ENCODE measurements around the gene SLC1A7.

The SLC1A7 gene

DNA sequence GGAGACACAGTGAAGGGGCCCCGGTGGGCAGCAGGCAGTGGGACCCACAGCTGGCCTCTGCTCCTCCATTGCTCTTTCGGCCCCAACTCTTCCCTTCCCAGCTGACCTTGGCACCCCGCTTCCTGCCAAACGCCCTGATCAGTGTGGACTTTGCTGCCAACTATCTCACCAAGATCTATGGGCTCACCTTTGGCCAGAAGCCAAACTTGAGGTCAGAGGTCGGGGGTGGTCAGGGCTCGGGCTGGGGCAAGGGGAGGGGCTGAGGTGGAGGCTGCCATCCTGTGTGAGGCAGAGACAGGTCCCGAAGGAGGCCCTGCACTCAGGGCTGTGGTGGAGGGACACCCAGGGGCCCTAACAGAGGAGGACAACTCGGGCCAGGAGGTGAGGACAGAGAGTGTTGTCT is 66.7 kb downstream of the SLC1A7 start:
- DNase-seq (ENCODE audit: low read depth), result no peak

DNA sequence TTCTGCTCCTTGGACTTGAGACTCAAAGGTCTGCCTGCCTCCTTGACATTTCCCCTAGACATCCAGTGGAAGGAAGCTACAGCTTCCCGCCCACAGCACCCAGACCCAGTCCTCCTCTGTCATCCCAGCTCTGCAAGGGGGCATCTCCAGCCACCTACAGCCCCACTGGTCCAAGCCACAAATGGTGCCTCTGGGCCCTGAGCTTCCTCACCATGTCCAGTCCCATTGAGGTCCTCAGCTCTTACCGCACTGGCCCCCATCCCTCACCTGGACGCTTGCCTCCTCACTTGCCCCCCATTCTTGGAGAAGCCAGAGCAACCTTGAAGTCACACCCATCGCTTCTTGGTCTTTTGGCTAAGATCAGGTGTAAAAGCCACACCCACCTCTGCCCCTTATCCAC is 67.2 kb downstream of the SLC1A7 start:
- DNase-seq (ENCODE audit: low read depth), result no peak

DNA sequence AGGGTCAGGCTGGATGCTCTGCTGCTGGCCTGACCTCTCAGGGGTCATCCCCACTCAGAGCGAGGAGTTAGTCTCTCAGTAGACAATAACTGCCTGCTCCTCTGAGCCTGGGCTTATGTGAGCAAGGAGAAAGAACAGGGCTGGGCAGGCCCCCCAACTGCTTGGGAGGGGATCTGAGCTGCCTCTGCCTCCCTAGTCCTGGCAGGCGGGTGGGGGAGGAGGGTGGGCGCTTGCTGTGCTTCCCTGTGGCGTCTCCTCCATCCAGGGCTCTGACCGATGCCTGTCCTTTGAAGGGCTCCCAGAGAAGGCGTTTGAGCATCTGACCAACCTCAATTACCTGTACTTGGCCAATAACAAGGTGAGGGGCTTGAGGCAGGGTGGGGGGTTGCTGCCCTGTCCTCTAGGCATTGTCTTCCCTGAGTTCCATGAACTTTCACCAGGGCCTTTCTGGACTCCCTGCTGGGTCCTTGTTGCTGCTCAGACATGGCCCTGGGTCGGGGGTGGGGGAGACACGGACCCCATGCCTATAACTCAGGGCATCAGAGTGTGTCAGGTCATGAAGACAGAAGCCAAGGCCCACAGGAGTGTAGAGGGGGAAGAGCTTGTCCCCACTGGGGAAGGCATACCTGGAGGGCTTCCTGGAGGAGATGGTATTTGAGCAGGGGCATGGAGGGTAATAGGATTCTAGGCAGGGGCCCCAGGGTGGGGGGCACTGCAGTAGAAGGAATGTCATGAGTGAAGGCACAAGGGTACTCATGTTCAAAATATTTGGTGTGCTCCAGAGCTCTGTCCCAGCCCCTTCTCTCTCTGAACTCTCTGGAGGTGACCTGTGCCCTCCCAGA is 67.9 kb downstream of the SLC1A7 start:
- DNase-seq (ENCODE audit: low read depth), result no peak

DNA sequence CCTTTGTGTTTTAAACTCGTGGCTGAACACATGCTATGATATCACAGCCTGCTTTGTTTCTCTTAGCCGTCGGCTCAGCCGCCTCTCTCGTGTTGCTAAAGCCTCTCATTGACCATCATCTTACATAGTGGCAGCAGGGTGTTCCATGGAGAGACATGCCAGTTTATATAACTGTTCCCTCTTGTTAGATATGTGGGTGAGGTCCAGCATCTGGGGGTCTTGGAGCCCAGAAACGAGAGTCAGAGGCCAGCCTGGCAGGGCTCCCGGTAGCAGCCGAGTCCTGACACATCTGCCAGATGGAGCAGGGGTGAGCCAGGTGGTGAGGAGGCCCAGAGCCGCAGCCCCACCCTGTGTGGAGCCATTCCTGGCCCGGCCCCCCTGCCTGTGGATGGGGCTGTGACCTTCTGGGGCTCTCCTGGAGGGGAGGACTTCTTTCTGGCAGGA is 68.5 kb downstream of the SLC1A7 start:
- no peak for DNase-seq (ENCODE audit: low read depth)

DNA sequence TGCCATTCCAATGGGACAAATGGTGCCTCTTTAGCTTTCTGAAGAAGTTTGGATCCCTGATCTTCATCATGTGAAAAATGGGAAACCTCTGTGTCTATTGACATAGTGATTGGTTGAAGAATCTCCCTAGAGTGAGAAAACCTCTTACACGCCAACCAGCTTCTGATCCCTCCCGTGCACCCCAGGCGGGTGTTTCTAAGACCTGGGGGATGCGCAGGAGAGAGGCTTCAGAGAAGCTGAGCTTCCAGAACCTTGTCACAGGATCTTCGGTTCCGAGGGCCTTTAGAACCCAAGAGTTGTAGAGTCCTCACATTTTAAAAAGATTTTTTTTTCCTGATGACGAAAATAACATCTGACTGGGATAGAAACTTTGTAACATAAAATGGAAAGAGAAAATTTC is 69.2 kb downstream of the SLC1A7 start:
- no peak for DNase-seq (ENCODE audit: low read depth)

DNA sequence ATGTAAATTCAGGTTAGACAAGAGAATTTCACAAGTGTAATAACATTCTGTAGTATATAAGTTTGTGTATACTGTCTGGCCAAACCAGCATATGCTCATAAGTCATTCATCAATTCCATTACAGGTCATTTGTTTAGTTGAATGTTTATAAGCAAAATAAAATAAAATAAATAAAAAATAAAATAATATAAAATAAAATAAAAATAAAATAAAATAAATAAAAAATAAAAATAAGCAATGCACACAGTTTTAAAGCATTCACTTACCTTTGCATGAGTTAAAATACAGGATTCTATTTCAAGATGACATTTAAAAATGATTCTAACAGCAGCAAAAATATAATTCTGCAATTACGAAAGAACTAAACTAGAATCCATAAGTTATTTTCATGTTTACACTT is 70.5 kb downstream of the SLC1A7 start:
- DNase-seq (ENCODE audit: low read depth), result no peak

DNA sequence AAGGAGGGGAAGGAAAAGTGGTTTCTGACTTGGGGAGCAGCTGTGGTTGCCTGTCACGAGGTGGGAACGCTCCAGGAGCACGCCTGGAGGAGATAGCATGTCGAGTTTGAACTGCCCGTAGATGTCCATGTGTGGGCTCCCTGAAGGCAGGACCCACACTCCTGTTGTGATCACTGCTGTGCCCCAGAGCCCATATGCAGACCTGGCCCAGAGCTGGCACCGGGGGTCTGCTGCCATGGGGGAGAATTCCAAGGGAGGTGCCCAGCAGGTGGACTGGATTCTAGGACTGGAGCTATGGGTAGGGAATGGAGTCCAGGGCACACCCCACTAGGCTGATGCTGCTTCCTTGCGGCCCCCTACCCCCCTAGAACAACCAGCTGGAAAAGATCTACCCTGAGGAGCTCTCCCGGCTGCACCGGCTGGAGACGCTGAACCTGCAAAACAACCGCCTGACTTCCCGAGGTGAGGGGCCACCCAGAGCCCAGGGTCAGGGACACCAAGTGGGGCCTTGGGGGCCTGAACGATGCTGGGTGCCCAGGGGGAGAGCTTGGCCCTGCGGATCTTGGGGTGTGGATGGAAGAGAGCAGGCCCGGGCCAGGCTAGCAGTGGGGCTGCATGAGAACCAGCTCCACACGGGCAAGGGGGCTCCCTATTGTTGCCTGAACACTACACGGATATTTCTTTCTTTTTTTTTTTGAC is 71.1 kb downstream of the SLC1A7 start:
- no peak for DNase-seq (ENCODE audit: low read depth)

DNA sequence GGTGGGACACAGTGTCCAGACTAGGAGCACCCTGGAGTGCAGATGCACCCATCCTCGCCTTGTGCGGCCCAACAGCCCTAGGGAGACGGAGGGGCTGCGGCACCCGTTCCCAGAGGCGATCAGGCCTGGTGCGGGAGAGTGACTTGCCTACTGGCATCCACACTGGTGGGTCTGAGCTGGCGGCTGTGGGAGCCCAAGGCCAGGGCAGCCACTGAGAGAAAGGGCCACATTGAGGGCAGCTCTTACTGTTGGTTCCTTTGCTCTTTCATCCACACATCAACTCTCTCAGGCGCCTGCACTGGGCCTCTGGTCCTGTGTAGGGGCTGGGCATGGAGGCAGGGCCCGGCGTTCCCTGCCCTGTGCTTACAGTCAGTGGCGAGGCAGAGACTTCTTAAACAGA is 71.8 kb downstream of the SLC1A7 start:
- no peak for DNase-seq (ENCODE audit: low read depth)

DNA sequence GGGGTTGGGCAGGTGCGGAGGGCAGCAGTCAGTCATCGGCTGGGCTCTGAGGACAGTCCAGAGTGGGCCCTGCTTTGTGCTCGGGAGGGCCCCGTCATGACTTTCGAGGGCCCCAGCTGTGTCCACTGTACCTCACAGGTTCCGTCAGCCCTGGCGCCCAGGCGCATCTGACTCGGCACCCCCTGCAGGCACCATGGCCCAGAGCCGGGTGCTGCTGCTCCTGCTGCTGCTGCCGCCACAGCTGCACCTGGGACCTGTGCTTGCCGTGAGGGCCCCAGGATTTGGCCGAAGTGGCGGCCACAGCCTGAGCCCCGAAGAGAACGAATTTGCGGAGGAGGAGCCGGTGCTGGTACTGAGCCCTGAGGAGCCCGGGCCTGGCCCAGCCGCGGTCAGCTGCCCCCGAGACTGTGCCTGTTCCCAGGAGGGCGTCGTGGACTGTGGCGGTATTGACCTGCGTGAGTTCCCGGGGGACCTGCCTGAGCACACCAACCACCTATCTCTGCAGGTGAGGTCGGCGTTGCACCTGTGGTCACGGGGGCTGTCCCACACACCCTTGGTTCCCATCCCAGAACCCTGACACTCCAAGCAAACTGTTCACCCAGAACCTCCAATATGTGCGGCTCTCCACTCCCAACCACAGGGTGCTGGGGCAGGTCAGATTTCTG is 72.6 kb downstream of the SLC1A7 start:
- DNase-seq (ENCODE audit: low read depth), result no peak

DNA sequence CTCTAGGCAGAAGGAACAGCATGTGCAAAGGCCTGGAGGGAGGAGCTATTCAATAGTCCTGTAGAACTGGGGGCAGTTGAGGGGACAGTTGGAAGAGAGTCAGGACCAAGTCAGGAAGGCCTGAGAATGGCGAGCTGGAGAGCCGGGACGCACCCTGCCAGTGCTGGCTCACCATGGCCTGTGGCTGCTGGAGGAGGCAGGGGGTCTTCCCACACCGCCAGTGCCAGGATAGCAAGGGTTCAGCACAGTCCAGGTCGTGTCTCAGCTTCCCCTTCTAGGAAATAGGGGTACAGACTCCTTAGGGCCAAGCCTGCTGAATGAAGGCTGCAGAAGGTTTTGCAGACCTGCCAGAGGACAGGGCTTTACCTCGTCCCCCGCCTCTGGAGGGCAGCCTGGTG is 73.2 kb downstream of the SLC1A7 start:
- DNase-seq (ENCODE audit: low read depth), result no peak

DNA sequence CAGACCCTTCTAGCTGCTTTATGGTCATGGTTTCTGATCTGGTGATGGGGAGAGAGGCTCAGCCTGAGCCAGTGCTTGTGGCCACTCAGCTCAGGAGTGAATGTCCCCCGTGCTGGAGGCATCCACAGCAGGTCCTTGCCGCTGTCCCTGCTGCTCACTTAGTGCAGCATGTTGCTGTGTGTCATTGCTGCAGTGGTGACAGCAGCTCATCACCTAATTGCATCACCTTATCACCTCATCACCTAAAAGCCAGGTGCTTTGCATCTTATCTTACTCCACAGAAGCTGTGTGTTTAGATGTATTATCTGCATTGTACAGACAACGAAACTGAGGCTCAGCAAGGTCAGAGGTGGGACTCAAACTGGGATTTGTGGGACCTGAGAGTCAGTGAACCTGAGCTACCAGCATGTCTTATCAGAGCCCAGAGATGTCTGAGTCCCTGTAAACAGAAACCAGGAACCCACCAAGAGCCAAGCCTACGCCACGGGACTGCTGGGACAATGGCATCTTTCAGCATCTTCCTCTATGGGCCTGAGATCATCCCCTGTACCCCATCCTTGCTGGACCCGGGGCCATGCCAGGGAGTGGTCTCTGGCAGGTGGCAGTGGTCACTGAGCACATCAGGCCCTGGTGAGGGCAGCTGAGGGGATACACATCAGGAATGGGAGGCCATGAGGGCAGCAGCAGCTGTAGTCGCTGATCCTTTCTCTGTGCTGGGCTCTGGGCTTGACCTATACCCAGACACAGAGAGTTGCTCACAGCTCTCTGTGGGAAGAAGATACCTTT is 73.9 kb downstream of the SLC1A7 start:
- DNase-seq (ENCODE audit: low read depth), result no peak

DNA sequence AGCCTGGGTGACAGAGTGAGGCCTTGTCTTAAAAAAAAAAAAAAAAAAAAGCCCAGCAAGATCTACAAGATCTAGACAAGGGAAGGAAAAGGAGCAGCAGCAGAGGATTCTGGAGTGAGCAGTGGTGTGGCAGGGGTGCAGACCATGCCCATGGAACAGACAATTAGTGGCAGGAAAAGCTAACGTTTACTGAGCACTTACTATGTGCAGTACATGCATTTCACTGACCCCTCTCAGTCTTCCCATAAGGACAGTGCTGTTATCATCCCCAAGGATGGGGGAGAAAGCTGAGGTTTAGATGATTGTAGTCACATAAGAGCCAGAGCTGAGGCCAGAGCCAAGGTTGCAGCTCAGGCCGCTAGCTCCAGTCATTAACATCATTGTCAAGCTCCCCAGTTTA is 74.6 kb downstream of the SLC1A7 start:
- DNase-seq (ENCODE audit: low read depth), result no peak

DNA sequence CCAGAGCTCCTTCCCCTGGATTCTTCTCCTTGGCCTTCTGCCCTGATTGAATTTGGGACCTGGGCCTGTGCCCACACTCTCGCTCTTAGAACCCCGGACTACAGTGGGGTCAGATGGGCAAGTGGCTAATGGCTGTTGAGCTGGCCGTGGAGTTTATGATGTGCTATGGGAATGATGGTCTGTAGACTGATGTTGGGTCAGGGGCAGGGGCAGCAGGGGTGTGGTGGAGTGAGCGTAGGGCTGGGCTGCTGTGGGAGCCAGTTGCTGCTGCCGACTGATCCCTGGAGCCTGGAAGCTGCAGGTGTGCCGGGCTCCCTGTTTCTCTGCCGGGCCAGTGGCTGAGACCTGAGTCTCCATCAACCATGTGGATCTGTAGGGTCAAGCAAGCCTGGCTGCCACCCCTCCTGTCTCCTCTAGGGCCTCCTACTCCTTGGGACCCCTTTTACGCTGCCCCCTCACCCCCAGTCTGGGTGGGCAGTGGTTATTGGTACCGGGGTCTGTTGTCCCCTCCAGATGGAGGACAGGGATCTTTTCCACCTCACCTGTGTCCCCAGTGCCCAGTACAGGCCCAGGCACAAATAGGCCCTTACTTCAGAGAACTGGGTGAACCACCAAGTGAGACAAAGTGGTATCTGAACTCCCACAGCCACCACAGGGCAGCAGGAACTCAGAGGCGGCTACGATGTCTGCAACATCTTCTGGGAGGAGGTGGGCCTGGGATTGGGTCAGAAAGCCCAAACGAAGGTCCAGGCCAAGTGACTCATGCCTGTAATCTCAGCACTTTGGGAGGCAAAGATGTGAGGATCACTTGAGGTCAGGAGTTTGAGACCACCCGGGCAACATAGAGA is 75.3 kb downstream of the SLC1A7 start:
- no peak for DNase-seq (ENCODE audit: low read depth)

DNA sequence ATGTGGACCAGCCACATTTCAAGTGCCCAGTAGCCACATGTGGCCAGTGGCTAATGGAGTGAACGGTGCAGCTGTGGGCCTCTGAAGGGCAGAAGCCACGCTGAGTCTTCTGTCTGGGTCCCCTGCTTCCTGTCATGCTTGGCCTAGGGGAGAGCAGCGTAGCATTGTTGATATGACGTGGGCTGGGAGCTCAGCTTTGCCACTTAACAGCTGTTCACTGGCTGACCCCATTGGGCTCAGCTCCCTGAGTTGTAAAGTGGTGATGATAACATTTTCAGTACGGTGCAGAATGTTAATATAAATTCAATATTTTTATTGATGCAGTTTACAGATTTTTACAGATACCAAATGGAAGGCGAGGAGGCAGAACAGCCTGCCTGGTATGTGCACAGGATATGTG is 76.0 kb downstream of the SLC1A7 start:
- no peak for DNase-seq (ENCODE audit: low read depth)

DNA sequence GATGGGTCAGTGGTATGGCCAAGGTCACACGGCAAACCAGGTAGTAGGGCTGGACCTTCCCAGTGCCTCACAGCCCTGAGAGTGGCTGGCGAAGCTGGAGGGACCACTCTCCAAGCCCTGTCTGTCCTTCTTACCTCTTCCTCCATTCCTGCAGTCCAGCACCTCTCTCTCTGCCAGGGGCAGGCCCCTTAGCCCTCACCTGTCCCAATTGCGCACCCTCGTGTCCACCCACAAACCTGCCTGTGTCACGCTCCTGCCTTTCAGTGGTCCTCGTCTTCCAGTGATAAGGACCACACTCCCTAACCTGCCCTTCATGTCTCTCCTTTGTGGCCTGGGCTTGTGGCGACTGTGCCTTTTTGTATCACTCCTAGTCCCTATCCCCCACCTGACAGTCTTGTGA is 77.0 kb downstream of the SLC1A7 start:
- no peak for DNase-seq (ENCODE audit: low read depth)

DNA sequence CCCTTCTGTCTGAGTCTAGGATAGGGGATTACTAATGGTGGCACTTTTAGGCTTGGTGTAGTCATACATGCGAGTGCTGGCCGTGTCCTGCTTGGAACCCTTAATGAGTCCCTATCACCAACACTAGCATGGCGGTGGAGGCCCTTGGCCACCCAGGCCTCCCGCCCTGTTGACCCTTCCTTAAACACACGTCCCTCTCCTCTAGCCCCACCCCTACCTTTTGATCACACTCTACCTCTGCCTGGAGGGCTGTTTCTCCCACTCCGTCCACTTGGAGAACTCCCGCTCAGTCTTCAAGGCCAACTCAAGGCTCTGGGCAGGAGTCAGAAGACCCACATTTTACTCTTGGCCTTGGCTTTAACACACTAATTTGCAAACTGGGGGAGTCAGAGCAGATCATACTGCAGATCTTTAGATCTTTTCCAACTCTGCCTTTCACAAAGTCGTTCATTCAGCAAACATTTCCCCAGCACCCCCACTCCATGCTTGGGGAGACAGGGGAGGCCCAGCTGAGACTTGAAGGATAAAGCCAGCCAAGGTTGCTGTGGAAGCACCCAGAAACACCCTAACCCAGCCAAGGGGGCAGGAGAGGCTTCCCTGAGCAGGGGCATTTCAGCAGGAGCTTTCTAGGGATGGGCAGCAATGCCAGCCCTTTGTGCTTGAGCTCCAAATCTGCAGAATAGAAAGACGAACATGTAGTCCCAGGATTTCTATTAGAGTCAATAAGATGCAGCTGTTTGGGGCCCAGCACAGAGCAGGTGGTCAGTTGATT is 78.5 kb downstream of the SLC1A7 start:
- no peak for DNase-seq (ENCODE audit: low read depth)

DNA sequence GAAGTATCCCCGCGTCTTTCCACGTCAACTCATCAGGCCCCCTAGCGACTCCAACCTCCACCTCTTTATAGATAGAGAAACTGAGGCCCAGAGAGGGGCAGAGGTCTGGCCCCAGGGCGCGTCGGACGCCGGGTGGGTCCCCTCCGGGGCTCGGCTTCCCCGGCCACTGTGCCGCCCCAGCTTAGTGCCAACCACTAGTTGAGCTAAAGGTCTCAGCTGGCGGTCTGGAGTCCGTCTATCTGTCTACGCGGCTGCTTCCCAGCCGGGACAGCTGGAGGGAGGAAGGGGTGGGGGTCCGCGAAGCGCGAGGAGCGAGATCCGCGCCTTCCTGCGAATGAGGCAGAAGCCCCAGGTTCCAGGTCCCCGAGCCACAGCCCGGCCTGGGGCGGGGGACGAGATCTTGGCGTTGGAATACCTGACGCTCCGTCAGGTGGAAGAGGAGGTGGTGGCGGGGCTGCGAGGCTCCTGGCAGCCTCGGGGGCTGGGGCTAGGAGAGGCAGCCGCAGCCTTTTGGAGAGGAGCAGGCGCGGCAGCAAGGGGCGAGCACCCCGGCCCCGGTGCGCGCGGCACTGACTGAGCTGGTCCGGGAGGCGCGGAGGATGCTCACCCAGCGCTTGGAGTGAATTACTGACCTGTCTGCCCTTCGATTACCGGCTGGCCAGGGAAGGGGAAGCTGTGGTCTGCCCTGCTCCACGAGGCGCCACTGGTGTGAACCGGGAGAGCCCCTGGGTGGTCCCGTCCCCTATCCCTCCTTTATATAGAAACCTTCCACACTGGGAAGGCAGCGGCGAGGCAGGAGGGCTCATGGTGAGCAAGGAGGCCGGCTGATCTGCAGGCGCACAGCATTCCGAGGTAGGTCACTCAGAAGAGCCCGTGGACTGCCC is 79.5 kb downstream of the SLC1A7 start:
- no peak for DNase-seq (ENCODE audit: low read depth)

DNA sequence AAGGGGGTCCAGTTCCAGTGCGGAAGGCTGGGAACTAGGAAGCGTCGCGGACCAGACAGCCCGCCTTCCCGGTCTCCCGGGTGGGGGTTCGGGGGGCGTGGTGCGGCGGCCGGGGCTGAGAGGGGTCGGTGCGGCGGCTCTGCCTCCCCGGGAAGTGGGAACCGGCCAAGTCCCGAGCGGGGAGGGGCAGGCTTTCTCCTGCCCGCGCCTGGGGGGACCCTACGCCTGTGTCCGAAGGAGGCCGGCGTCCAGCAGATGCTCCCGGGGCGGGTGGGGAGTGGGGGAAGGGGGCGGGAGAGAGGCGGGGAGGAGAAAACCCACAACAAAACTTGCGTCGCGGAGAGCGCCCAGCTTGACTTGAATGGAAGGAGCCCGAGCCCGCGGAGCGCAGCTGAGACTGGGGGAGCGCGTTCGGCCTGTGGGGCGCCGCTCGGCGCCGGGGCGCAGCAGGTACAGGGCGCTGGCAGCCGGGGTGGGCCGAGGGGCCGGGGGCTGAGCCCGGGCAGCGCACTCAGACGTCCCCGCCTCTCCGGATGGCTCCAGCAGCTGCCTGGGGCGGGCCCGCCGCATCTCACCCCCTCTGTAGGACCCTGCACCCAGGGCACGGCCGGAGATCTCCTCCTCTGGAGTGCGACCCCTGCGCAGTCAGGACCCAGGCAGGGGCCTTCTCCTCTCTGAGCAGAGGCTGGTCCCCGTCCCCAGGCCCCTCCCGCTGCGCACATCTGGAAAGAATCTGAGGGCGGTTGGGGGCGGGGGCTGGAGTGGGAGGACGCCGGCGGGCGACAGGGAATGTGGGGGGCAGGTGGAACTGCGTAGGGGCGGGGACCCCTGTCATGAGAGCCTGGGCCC is 80.4 kb downstream of the SLC1A7 start, which contains the start of gene PODN:
Gene PODN, plus strand, starts transcription at position 355 of the 849 bp plus-strand sequence. CDS start 7,643 bp downstream, outside the sequence.
- no peak for DNase-seq (ENCODE audit: low read depth)

All from T-helper 22 cell (primary cell).